Osteoblast (primary cell): ENCODE data around the gene COPS4. TPM values are rescaled to one million over a fixed set of nuclear protein-coding genes. Genes with fewer than 3 reads are reported as not detected.

Experiments used
- DNase-seq: peaks from one replicate; pipeline ENCODE4 v3.0.0; 2011; ENCODE audit warnings: low spot score, mixed read lengths; ENCODE audit not compliant: insufficient read length; ENCODE audit errors: missing footprints
- H2AFZ ChIP-seq: 2 replicates; pipeline ENCODE4 v1.6.0; 2011; ENCODE audit warnings: mild to moderate bottlenecking, low read length
- H3K27ac ChIP-seq: 2 replicates; pipeline ENCODE4 v1.5.1; 2011; ENCODE audit warnings: mild to moderate bottlenecking, low read depth, low read length, moderate library complexity
- H3K27me3 ChIP-seq: 2 replicates; pipeline ENCODE4 v1.6.0; 2012; ENCODE audit warnings: mild to moderate bottlenecking, control low read depth, inconsistent platforms, low read length, moderate library complexity; ENCODE audit not compliant: insufficient read depth
- H3K36me3 ChIP-seq: 2 replicates; pipeline ENCODE4 v1.5.1; 2011; ENCODE audit warnings: mild to moderate bottlenecking, low read length, control low read depth, moderate library complexity; ENCODE audit not compliant: insufficient read depth
- H3K4me1 ChIP-seq: 2 replicates; pipeline ENCODE4 v1.5.1; 2011; ENCODE audit warnings: mild to moderate bottlenecking, low read length, control low read depth, moderate library complexity; ENCODE audit not compliant: insufficient read depth
- H3K4me2 ChIP-seq: 2 replicates; pipeline ENCODE4 v1.6.0; 2011; ENCODE audit warnings: mild to moderate bottlenecking, low read length; ENCODE audit not compliant: insufficient read depth
- H3K4me3 ChIP-seq: fragments of 200-600 bp; sonication (generic); 3 replicates; pipeline ENCODE4 v1.5.1; 2012; ENCODE audit warnings: mild to moderate bottlenecking, low read length, inconsistent platforms; ENCODE audit not compliant: insufficient read depth
- H3K79me2 ChIP-seq: 2 replicates; pipeline ENCODE4 v1.6.0; 2012; ENCODE audit warnings: mild to moderate bottlenecking, low read length, control low read depth, inconsistent platforms; ENCODE audit not compliant: insufficient read depth
- H3K9me3 ChIP-seq: 2 replicates; pipeline ENCODE4 v1.5.1; 2011; ENCODE audit warnings: low read depth, low read length, control low read depth
- H4K20me1 ChIP-seq: 2 replicates; pipeline ENCODE4 v1.6.0; 2012; ENCODE audit warnings: mild to moderate bottlenecking, low read length, control low read depth; ENCODE audit not compliant: insufficient read depth
- total RNA-seq: library from RNA; depleted of rRNA; stranded (reverse); fragments of >200 nt; gene quantifications from 2 replicates; pipeline ENCODE4 v1.2.3, GENCODE V29; 2012
- TF ChIP-seq, protein P1 (sequence below): IDR thresholded peaks from 2 replicates; pipeline ENCODE4 v1.5.1; 2011; ENCODE audit warnings: mild to moderate bottlenecking, low read depth, low read length, moderate library complexity; ENCODE audit errors: extremely low read depth

The COPS4 gene
- total RNA-seq, 1 donor: 79.3 TPM

DNA sequence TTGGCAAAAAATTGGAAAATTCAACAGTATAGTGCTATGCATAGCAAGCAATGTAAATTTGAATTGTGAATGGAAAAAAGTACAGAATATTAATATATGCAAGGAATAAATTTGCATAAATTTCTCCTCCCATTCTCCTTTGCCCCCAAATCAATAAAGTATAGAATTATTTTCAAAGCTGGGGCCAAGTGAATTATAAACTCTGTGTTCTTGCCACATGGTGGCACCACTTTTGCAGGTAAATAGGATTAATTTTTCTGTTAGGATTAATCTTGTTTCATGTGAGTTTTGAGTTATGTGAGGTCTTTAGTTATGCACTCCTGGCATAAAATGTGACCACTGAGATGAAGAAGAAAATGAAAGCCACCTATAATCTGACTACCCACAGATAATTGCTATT is 19.9 kb downstream of the COPS4 start:
- Histone ChIP-seq H3K4me2 (no peak overlapping the region), H3K9me3 (no peaks in the 10 kb centered on the region), H3K79me2 (no peaks in the 10 kb centered on the region)

DNA sequence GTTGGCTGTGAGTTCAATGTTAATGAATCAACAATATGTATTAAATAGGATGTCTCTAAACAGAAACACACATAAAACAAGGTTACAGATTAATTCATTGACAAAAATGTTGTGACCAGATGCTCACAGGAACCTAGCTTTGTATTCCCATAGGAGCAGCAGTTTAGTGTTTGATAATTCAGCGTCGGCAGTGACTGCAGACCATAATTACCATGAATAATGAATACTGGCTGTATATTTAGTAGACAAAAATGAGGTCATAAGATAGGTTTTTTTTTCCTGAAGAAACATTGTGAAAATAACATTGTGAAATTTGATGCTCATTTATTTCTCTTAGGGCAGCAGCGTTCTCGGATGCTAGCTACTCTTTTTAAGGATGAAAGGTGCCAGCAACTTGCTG is 27.8 kb downstream of the COPS4 start:
- H2AFZ ChIP-seq: no peak overlapping the region
- no peaks in the 10 kb centered on the region for H3K79me2 ChIP-seq
- DNase-seq: no peak
- H3K4me2 ChIP-seq: no peak overlapping the region
- H3K27me3 ChIP-seq: no peaks in the 10 kb centered on the region
- TF ChIP-seq, protein P1, sequence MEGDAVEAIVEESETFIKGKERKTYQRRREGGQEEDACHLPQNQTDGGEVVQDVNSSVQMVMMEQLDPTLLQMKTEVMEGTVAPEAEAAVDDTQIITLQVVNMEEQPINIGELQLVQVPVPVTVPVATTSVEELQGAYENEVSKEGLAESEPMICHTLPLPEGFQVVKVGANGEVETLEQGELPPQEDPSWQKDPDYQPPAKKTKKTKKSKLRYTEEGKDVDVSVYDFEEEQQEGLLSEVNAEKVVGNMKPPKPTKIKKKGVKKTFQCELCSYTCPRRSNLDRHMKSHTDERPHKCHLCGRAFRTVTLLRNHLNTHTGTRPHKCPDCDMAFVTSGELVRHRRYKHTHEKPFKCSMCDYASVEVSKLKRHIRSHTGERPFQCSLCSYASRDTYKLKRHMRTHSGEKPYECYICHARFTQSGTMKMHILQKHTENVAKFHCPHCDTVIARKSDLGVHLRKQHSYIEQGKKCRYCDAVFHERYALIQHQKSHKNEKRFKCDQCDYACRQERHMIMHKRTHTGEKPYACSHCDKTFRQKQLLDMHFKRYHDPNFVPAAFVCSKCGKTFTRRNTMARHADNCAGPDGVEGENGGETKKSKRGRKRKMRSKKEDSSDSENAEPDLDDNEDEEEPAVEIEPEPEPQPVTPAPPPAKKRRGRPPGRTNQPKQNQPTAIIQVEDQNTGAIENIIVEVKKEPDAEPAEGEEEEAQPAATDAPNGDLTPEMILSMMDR: no peak
- no peak overlapping the region for H3K4me3 ChIP-seq
- H3K36me3 ChIP-seq: peaks cover 57% of the 10 kb centered on the region
- no peaks in the 10 kb centered on the region for H4K20me1 ChIP-seq
- H3K4me1 ChIP-seq: no peaks in the 10 kb centered on the region
- H3K9me3 ChIP-seq: no peaks in the 10 kb centered on the region
- H3K27ac ChIP-seq: no peak overlapping the region

More for the DNA sequence above, 19.9 kb downstream of the COPS4 start:
- no peak overlapping the region for H2AFZ ChIP-seq
- TF ChIP-seq, protein P1: peak; percentile 42
- no peaks in the 10 kb centered on the region for H3K4me1 ChIP-seq
- H3K4me3 ChIP-seq: no peak overlapping the region
- H3K36me3 ChIP-seq: peaks cover 53% of the 10 kb centered on the region
- no peak overlapping the region for H3K27ac ChIP-seq
- H3K27me3 ChIP-seq: no peaks in the 10 kb centered on the region
- no peaks in the 10 kb centered on the region for H4K20me1 ChIP-seq
- DNase-seq: no peak

DNA sequence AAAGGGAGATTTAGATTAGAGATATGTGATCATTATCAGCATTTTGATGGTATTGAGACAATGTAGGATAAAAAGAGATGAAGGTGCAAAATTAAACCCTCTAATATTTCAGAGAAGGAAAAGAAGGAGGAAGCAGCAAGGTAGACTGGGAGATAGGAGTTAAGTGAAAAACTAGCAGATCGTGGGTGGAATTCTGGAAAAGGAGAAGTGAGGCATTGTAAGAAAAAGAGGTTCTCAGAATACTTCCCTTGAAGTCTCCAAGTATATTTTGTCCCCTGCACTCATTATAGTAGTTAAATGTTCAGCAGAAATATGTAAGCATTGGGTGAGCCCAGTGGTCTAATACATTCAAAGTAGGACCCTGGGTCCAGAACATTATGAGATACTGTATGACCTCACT is 30.3 kb downstream of the COPS4 start:
- Histone ChIP-seq H3K9me3 (no peaks in the 10 kb centered on the region), H3K4me2 (no peak overlapping the region), H2AFZ (no peak overlapping the region), H3K79me2 (no peaks in the 10 kb centered on the region), H3K4me3 (no peak overlapping the region), H4K20me1 (no peaks in the 10 kb centered on the region), H3K4me1 (no peaks in the 10 kb centered on the region), H3K27ac (no peak overlapping the region), H3K27me3 (no peaks in the 10 kb centered on the region), H3K36me3 (peaks cover 55% of the 10 kb centered on the region)
- peak; percentile 27 for DNase-seq
- TF ChIP-seq, protein P1: no peak

DNA sequence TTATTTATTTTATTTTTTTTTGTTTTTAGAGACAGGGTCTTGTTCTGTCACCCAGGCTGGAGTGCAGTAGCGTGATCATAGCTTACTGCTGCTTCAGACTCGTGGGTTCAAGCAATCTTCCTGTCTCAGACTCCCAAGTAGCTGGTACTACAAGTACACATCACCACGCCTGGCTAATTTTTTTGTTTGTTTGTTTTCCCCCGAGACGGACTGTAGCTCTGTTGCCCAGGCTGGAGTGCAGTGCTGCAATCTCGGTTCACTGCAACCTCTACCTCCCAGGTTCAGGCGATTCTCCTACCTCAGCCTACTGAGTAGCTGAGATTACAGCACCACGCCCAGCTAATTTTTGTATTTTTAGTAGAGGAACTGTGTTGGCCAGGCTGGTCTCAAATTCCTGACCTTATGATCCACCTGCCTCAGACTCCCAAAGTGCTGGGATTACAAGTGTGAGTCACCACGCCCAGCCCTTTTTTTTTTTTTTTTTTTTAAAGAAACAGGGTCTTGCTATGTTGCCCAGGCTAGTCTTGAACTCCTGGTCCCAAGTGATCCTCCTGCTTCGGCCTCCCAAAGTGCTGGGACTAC is 32.2 kb downstream of the COPS4 start:
- TF ChIP-seq, protein P1: no peak
- H3K36me3 ChIP-seq: peaks cover 51% of the 10 kb centered on the region

More for the DNA sequence above, 32.2 kb downstream of the COPS4 start:
- no peaks in the 10 kb centered on the region for H3K4me1 ChIP-seq
- H3K4me2 ChIP-seq: no peak overlapping the region
- H2AFZ ChIP-seq: no peak overlapping the region
- H4K20me1 ChIP-seq: no peaks in the 10 kb centered on the region
- no peaks in the 10 kb centered on the region for H3K27me3 ChIP-seq
- H3K79me2 ChIP-seq: no peaks in the 10 kb centered on the region
- H3K27ac ChIP-seq: no peak overlapping the region
- no peak for DNase-seq
- no peak overlapping the region for H3K4me3 ChIP-seq
- no peaks in the 10 kb centered on the region for H3K9me3 ChIP-seq
